PC-3 (cell line): ENCODE data around the gene PREPL. TPM values are rescaled to one million over a fixed set of nuclear protein-coding genes. Genes with fewer than 3 reads are reported as not detected.
"Not testable (repeated sequence)": the region's sequence is repeated elsewhere in the genome, so short reads cannot be mapped to it uniquely, and the experiment has no call there.

Source experiments
- ATAC-seq: fragments of 200-7000 bp; cut with Tn5 transposase; 2 replicates; pipeline ENCODE4 v1.9.1; 2020; ENCODE audit warnings: mild to moderate bottlenecking, moderate library complexity
- BruUV-seq: library from RNA; stranded (reverse); fragments of 400-500 nt; replicated peaks from 2 replicates; lab custom pipeline; 2021; lab: Mats Ljungman, UMichigan
- CTCF ChIA-PET: fragments of 300-600 bp; sonication (Branson Sonifier 250); formaldehyde crosslinking; loops from one replicate; lab custom pipeline; 2022; ENCODE audit warnings: antibody characterized with exemption; lab: Charles Lee
- POLR2A ChIA-PET: fragments of 300-600 bp; sonication (Branson Sonifier 250); formaldehyde crosslinking; loops from one replicate; lab custom pipeline; 2022; ENCODE audit warnings: antibody characterized with exemption; ENCODE audit not compliant: unreplicated experiment; lab: Charles Lee
- DNase-seq: peaks from one replicate; pipeline ENCODE4 v3.0.0-alpha.2; 2015
- H2AFZ ChIP-seq: fragments of 300-600 bp; sonication (generic); 2 replicates; pipeline ENCODE4 v1.6.0; 2016; ENCODE audit warnings: antibody characterized with exemption, low read length
- H3F3A ChIP-seq: fragments of 300-600 bp; sonication (generic); one replicate; pipeline ENCODE4 v1.6.0; 2017; ENCODE audit warnings: antibody characterized with exemption, low read length, control low read depth, mild to moderate bottlenecking; ENCODE audit not compliant: unreplicated experiment
- H3K27ac ChIP-seq: fragments of 300-600 bp; sonication (generic); 2 replicates; pipeline ENCODE4 v1.5.1; 2016; ENCODE audit warnings: mild to moderate bottlenecking, low read length
- H3K27me3 ChIP-seq: fragments of 300-600 bp; sonication (generic); 2 replicates; pipeline ENCODE4 v1.6.1; 2016; ENCODE audit warnings: low read length, mixed read lengths
- H3K36me3 ChIP-seq: fragments of 300-600 bp; sonication (generic); 2 replicates; pipeline ENCODE4 v1.6.1; 2016; ENCODE audit warnings: low read depth, mixed run types, low read length, mixed read lengths
- H3K4me1 ChIP-seq: fragments of 300-600 bp; sonication (generic); 2 replicates; pipeline ENCODE4 v1.5.1; 2016; ENCODE audit warnings: low read length; ENCODE audit not compliant: insufficient read depth
- H3K4me2 ChIP-seq: fragments of 300-600 bp; sonication (generic); 2 replicates; pipeline ENCODE4 v1.6.0; 2016; ENCODE audit warnings: low read length
- H3K4me3 ChIP-seq: fragments of 300-600 bp; sonication (generic); 2 replicates; pipeline ENCODE4 v1.5.1; 2016; ENCODE audit warnings: mild to moderate bottlenecking, low read length, mixed read lengths
- H3K79me2 ChIP-seq: fragments of 300-600 bp; sonication (generic); 2 replicates; pipeline ENCODE4 v1.6.1; 2017; ENCODE audit warnings: low read length, mixed read lengths
- H3K9ac ChIP-seq: fragments of 300-600 bp; sonication (generic); 2 replicates; pipeline ENCODE4 v1.6.0; 2016; ENCODE audit warnings: mild to moderate bottlenecking, low read length
- H3K9me2 ChIP-seq: fragments of 300-600 bp; sonication (generic); replicated peaks from 2 replicates; pipeline ENCODE4 v1.6.1; 2016; ENCODE audit warnings: mixed run types, low read length, mixed read lengths
- H3K9me3 ChIP-seq: fragments of 300-600 bp; sonication (generic); 2 replicates; pipeline ENCODE4 v1.6.1; 2016; ENCODE audit warnings: low read length, mixed read lengths
- H4K20me1 ChIP-seq: fragments of 300-600 bp; sonication (generic); 2 replicates; pipeline ENCODE4 v1.6.1; 2016; ENCODE audit warnings: low read length, mixed read lengths
- CTCF ChIP-seq: fragments of 300-600 bp; sonication (generic); conservative IDR thresholded peaks from 2 replicates; pipeline ENCODE4 v1.5.1; 2017; ENCODE audit warnings: antibody characterized with exemption, low read depth, mild to moderate bottlenecking, low read length
- EZH2 ChIP-seq: fragments of 300-600 bp; sonication (generic); IDR thresholded peaks from one replicate; pipeline ENCODE4 v1.6.1; 2017; ENCODE audit warnings: antibody characterized with exemption, mild to moderate bottlenecking, low read length; ENCODE audit not compliant: unreplicated experiment
- EZH2phosphoT487 ChIP-seq: fragments of 300-600 bp; sonication (generic); IDR thresholded peaks from 2 replicates; pipeline ENCODE4 v1.6.1; 2018; ENCODE audit warnings: mild to moderate bottlenecking, antibody characterized with exemption, low read length, borderline replicate concordance
- intact Hi-C: fragments of 100-400 bp; cut with micrococcal nuclease; formaldehyde crosslinking; loops from 2 replicates; pipeline ENCODE4 v1.9.0; 2023
- total RNA-seq: library from RNA; depleted of rRNA; stranded (reverse); fragments of >200 nt; gene quantifications from 2 replicates; pipeline ENCODE4 v1.2.3, GENCODE V29; 2014

Gene PREPL
- total RNA-seq, 1 experiment from 2014 or later, result 36.2 TPM

- TF ChIP-seq CTCF (peak; percentile 62; the same call in 1 of the 2 replicates), EZH2 (no peak)
- no peak for ATAC-seq
- Histone ChIP-seq H3K9me3 (no peaks in the 10 kb centered on the region), H3K79me2 (no peaks in the 10 kb centered on the region), H3F3A (no peaks in the 10 kb centered on the region), H3K9ac (no peak overlapping the region), H3K27me3 (no peaks in the 10 kb centered on the region), H3K9me2 (no peaks in the 10 kb centered on the region), H4K20me1 (no peaks in the 10 kb centered on the region), H3K27ac (no peak overlapping the region), H3K4me3 (no peak overlapping the region), H2AFZ (no peak overlapping the region), H3K4me2 (no peak overlapping the region), H3K4me1 (no peaks in the 10 kb centered on the region), H3K36me3 (peaks cover 7% of the 10 kb centered on the region)
- no TSS peak for BruUV-seq
- POLR2A ChIA-PET, result no interaction called here
- intact Hi-C loops, result loop anchor here (5.0 to 10.0 kb wide), 2 partner anchors 165 to 303 kb away; no protein-coding TSS in a partner anchor
- DNase-seq, result peak; percentile 43
- CTCF ChIA-PET, result no interaction called here
Measured at GRCh38 chr2:44389895-44390294, 28.6 kb upstream of the PREPL start.

GRCh38 chr2:44388877-44389276, 27.6 kb upstream of the PREPL start:
- CTCF ChIA-PET, result interaction anchor here (0.6 kb wide), 1 partner anchor 229 kb away, joined by 3 read pairs; no protein-coding TSS in a partner anchor

GRCh38 chr2:44385226-44385625, 23.9 kb upstream of the PREPL start:
- H3K9me3 ChIP-seq, H3K27ac ChIP-seq, H3K4me3 ChIP-seq, H3K4me1 ChIP-seq, H3K36me3 ChIP-seq, H3K9ac ChIP-seq, H3K4me2 ChIP-seq, intact Hi-C loops, BruUV-seq, ATAC-seq, CTCF ChIA-PET, H4K20me1 ChIP-seq, H3K79me2 ChIP-seq, H2AFZ ChIP-seq, H3F3A ChIP-seq, H3K9me2 ChIP-seq, H3K27me3 ChIP-seq, DNase-seq: not testable (repeated sequence)
- POLR2A ChIA-PET, result interaction anchor here (0.6 kb wide), 1 partner anchor 26 kb away, joined by 4 read pairs; no protein-coding TSS in a partner anchor

More at GRCh38 chr2:44388877-44389276, 27.6 kb upstream of the PREPL start:
- Histone ChIP-seq H3K4me3 (no peak overlapping the region), H2AFZ (no peak overlapping the region), H3K9me3 (no peaks in the 10 kb centered on the region), H3K4me2 (no peak overlapping the region), H3K4me1 (no peaks in the 10 kb centered on the region), H3K79me2 (no peaks in the 10 kb centered on the region), H4K20me1 (no peaks in the 10 kb centered on the region), H3K9ac (no peak overlapping the region), H3K36me3 (peaks cover 9% of the 10 kb centered on the region), H3F3A (no peaks in the 10 kb centered on the region), H3K9me2 (no peaks in the 10 kb centered on the region), H3K27ac (no peak overlapping the region), H3K27me3 (no peaks in the 10 kb centered on the region)
- no TSS peak for BruUV-seq
- ATAC-seq (no peak), DNase-seq (no peak)
- no peak for TF ChIP-seq CTCF
- TF ChIP-seq EZH2phosphoT487, result no peak
- TF ChIP-seq EZH2, result no peak
- POLR2A ChIA-PET, result no interaction called here
- intact Hi-C loops, result no loop called here
